NCI-H446 treated with DMSO at 0.1 percent for 48 hours (cell line): ENCODE results near the gene ANKS1B.
A peak's percentile ranks its signal among the peaks of the same experiment; 100 is the strongest.
"Not testable (repeated sequence)": the region's sequence is repeated elsewhere in the genome, so short reads cannot be mapped to it uniquely, and the experiment has no call there.

Experiments used
- DNase-seq: peaks from one replicate; lab custom pipeline; 2025; lab: John Stamatoyannopoulos, UW

ANKS1B gene

DNA sequence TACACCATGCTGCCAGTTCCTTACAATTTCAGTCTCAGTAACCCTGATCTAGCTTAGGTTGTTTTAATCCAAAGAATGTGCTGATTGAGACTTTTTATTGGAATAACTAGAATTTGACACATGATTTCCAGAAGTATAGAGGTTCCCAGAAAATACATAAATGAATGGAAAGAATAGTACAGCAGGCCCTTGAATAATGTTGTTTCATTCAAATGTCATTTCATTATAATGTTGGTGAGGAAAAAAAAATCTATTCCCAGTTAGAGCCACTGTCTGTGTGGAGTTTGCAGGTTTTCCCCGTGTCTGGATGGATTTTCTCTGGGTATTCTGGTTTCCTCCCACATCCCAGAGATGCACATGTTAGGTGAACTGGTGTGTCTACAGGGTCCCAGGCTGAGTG, 610.7 kb downstream of the ANKS1B start:
- DNase-seq: no peak

DNA sequence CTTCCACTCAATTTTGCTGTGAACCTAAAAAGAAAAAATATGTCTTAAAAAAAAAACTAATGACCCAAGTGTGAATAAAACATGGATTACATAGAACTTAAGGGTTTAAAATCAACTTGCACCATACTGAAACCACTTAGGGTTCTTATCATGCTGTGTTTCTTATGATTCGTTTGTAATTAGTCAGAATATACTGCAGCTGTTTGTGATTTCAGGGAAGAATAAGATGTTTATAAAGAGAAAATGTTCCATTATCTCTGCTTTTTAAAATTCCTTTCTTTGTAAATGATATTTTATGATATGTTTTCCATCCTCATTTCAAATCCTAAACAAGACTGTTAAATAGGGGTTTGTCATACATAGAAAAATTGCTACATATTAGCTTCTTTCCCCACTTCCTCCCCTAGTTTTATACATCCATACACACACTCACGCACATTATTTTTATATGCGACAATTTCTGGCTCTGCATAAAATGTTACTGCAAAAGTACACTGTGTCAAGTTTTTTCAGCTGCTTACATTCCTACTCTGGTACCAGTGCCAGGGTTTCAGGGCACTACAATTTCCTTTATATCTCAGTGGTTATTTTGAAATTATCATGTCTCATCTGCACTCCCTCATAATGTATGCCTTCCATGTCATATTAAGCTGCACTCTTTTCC, 612.3 kb downstream of the ANKS1B start:
- no peak for DNase-seq

DNA sequence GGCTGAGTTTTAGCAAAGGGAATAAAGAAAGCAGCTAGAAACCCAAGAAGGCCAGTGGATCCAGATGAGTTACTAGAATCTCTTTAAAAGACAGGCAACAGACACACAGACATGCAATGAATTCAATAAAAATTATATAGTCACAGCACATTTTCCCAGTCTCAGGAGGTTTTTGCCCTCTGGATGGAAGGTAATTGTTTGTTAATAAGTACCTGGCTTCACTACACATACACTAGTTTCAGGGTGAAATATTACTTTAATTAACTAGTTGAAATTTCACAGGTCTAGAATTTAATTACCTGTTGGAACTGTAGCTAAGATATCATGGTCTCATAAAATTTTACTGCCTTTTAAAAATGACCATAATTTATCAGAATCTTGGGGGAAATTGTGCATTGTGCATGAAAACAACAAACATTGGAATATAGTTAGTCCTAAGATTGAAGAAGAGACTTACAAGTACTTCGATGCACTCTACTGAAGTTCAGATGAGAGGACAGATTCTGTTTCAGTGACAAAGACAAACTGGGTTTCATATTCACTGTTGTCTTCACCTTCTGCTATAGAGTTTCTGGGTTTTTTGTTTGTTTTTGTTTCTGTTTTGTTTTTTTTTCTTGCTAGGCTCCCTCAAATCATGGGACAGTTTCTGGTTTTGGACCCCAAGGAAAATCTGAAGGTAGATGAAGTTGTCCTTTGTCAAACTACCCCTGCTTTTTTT, 614.2 kb downstream of the ANKS1B start:
- DNase-seq: no peak

DNA sequence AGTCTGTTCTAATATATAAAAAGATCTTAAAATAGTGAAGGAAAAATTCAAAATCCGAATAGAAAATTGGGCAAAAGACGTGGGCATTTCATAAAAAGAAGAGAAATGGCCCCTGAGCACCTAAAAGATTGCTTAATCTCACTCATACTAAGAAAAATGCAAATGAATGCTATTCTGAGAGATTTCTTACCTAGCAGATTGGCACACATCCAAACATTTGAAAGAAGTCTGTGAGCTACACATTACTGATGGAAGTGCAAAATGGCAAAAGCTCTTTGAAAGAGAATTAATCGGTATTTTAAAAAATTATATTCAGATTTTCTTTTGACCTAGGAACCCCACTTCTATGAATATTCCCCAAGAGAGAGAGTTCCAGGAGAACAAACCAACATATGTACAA, 617.6 kb downstream of the ANKS1B start:
- no peak for DNase-seq

DNA sequence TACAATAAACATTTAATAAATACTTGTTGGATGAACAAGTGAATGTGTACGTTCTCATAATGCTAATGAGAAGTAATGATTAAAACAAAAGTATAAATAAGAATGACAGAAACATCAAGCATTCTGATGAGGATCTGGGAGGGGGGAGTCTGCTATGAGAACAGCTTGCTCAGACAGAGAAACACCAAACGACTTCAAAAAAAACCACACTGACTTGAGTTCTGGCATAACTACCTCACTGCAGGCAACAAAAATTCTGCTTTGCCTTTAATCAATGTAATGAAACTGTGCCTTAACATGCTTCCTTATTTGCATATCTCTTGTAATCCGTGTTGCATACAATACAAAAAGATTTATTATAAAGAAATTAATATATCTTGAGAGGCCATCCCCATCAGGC, 632.5 kb downstream of the ANKS1B start:
- DNase-seq: no peak

DNA sequence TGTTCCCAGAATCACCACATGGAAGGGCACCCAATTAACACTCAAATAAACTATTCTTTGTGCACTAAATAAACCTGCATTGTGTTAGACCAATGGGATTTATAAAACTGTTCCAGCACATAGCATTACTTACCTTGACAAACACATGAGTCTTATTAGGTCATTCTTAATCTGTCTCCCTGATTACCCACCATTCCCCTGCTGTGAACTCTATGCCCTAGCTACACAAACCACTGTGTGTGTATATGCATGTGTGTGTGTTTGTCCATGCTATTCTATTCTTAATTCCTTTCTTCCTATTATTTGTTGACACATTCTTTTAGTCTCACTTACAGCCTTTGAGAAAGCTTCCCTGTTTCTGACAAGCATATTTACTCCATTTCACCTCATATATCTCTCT, 640.8 kb downstream of the ANKS1B start:
- no peak for DNase-seq

GRCh38 chr12:99339663-99340062, 645.1 kb downstream of the ANKS1B start:
- DNase-seq: no peak

GRCh38 chr12:99334285-99335056, 650.3 kb downstream of the ANKS1B start:
- DNase-seq: peak; percentile 50

GRCh38 chr12:99332936-99333591, 651.7 kb downstream of the ANKS1B start:
- DNase-seq: no peak

DNA sequence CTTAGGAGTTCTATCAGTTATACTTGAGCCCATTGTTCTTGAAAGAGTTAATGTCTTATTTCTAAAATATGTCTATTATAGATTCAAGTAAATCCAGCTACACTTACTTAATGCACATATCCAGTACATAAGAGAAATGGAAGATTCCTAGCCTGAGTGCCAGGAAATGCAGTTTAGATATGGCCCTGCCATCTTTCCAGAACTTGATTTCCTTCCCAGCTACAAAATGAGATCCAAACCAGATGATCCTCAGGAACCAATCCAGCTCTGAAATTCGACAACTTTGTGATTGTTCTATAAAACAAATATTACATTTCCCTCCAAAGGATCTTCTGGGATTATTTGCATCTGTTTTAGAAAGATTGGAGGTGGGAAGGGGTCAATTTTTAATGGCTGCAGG, 654.5 kb downstream of the ANKS1B start:
- no peak for DNase-seq

GRCh38 chr12:99321210-99321609, 663.5 kb downstream of the ANKS1B start:
- DNase-seq: not testable (repeated sequence)

- no peak for DNase-seq
These were observed 673.4 kb downstream of the ANKS1B start for GRCh38 chr12:99311373-99311772.

DNA sequence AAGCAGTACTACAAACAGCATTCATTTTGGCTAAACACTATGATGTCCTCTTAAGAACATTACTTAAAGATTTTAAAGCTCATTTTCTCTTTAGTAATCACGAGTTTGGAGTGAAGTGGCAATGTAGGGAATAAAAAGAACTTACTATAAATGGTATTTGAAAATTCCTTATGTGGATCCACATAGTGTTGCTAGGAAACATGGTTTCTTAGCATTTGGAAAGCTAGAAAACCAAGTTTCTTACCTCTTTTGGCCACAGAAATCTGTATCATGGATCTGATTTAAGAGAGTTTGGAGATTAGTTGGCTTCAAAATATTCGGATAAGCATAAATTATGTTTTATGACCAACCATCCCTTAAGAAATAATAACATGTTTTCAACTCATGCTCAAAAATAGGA, 674.9 kb downstream of the ANKS1B start:
- no peak for DNase-seq

DNA sequence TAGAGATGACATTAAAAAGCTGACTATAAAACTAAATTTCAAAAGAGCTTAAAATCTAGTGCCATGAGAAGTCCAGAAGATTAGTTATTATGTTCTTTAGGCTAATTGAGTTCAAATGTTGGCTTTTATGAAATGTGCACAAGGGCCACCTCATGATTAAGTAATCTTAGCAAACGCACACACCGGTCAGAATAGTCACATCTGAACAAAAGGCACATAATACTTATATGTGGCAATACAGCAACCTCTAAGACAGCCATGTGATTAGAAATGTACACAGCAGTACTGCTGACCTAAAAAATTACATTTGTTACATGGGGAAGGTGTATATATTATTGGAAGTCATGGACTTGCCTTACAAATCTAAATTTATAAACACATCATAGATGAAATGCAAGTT, 681.9 kb downstream of the ANKS1B start:
- DNase-seq: no peak

- DNase-seq: no peak
These were observed 697.6 kb downstream of the ANKS1B start for GRCh38 chr12:99287136-99287535.

DNA sequence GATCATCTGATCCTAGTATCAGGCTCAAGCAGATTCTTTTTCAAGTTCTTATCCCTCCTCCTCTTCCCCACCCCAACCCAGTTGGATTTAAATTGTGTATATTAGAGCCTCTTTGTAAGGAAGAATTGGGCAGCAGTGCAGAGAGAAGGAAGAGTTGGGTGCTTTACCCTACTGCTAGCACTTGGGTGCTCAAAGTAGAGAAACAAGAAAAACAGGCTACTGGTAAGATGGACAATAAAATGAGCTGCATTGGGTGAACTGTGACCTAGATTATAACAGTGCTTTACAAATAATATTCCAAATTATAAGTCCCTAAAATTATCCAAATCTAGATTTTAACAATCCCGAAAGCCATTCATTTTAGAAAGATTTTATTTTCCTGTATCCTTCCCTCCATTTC, 700.6 kb downstream of the ANKS1B start:
- no peak for DNase-seq

GRCh38 chr12:99282624-99283023, 702.1 kb downstream of the ANKS1B start:
- DNase-seq: no peak

DNA sequence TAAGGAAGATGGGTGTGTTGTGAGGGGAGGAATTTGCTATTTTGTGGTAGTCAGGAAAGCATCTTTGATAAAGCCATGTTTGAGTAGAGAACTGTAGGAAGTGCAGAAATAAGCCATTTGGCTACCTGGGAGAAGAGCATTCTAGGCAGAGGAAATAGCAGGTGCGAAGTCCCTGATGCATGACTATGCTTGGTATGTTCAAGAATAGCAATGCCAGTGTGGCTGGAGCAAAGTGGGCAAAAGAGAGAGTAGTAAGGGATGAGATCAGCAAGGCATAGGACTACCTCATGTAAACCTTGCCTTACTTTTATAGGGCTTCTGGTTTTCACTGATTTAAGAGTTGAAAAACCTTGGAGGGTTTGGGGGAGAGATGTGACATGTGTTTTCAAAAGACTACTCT, 702.6 kb downstream of the ANKS1B start:
- DNase-seq: no peak

- DNase-seq: peak; percentile 79
These were observed 703.5 kb downstream of the ANKS1B start for GRCh38 chr12:99281277-99281676.

- DNase-seq: no peak
These were observed 705.8 kb downstream of the ANKS1B start for GRCh38 chr12:99278899-99279298.

DNA sequence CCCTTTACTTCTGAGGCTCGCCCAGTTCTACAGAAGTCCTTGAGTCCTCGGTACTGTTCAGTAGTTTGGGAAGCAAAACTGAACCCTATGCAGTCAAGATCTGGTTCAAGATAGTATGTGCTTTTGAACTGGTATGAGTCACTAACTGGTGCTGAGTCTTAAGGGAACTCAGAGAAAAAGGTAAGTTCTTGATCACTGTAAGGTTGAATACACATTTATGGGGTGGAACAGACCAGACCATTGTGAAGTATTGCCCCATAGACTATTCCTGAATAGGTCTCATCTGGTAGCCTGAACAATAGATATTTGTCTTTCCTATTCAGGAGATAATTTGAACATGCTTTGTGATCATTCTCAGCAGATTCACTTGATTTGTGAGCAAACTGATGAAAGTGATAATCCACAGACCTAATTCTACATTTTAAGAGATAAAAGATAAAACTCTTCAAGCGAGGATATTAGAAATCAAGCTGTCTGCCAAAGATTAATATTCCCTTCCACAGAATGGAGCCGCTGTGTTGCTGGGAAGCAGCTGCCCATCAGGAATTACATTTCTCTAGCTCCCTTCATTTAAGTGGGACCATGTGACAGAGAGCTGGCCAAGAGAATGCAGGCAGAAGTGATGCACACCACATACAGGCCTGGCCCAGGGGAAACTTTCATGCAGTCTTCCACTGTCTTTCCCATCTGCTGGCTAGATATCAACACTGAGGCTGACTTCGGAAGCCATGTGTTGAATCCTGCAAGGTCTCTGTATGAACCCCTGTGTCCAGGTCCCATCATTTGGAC, 707.0 kb downstream of the ANKS1B start:
- no peak for DNase-seq

DNA sequence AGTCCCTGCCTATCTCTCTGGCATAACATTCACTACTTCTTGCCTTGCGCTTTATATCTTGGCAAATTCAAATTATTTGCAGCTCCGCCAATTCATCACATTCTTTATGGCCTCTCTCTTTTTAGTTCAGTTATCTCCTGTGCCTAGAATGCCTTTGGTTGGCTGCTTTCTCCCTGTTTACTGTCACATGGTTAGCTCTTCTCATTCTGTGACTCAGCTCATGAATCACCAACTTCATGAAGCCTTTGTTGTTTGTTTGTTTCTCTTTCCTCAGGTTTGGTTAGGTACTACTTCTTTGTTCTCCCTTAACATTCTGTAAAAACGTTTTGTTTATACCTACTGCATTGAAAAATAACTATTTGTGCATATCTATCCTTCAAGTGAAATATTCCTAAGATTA, 713.7 kb downstream of the ANKS1B start:
- DNase-seq: no peak
